HepG2 (cell line): ENCODE results near the gene GPX5. TPM values are rescaled to one million over a fixed set of nuclear protein-coding genes. Genes with fewer than 3 reads are reported as not detected.

ENCODE experiments used
- GPN1 ChIP-seq: sonication (generic); formaldehyde crosslinking; IDR thresholded peaks from 2 replicates; pipeline ENCODE4 v1.5.1; 2020; ENCODE audit warnings: missing genetic modification reagents, borderline replicate concordance
- MBD4 ChIP-seq: IDR thresholded peaks from 2 replicates; pipeline ENCODE4 v1.6.1; 2012; ENCODE audit warnings: low read length, inconsistent platforms, borderline replicate concordance
- MED13 ChIP-seq: sonication (generic); formaldehyde crosslinking; IDR thresholded peaks from 2 replicates; pipeline ENCODE4 v1.5.0; 2020; ENCODE audit warnings: missing genetic modification reagents
- NRL ChIP-seq: sonication (generic); formaldehyde crosslinking; IDR thresholded peaks from 2 replicates; pipeline ENCODE4 v1.5.0; 2020; ENCODE audit warnings: missing genetic modification reagents, mild to moderate bottlenecking, moderate library complexity, borderline replicate concordance
- RARA ChIP-seq: IDR thresholded peaks from 2 replicates; pipeline ENCODE4 v1.6.1; 2016; ENCODE audit warnings: missing genetic modification reagents, missing compliant biosample characterization
- RBAK ChIP-seq: sonication (generic); formaldehyde crosslinking; IDR thresholded peaks from 2 replicates; pipeline ENCODE4 v1.5.1; 2020; ENCODE audit warnings: mild to moderate bottlenecking, missing genetic modification reagents
- RBFOX2 ChIP-seq: fragments of 200-400 bp; formaldehyde crosslinking; IDR thresholded peaks from 2 replicates; pipeline ENCODE4 v1.6.1; 2017; ENCODE audit warnings: low read depth, mild to moderate bottlenecking, low read length
- SALL2 ChIP-seq: sonication (generic); formaldehyde crosslinking; IDR thresholded peaks from 2 replicates; pipeline ENCODE4 v1.8.1; 2023; ENCODE audit warnings: mild to moderate bottlenecking, missing genetic modification reagents, inconsistent platforms
- SMAD9 ChIP-seq: sonication (generic); formaldehyde crosslinking; IDR thresholded peaks from 2 replicates; pipeline ENCODE4 v1.5.1; 2020; ENCODE audit warnings: mild to moderate bottlenecking, missing genetic modification reagents
- SMYD3 ChIP-seq: sonication (generic); formaldehyde crosslinking; IDR thresholded peaks from 2 replicates; pipeline ENCODE4 v1.8.1; 2023; ENCODE audit warnings: mild to moderate bottlenecking, missing genetic modification reagents
- TCF12 ChIP-seq, 2 experiments: fragments of 450-650 bp in 1 of 2; sonication (generic) in 1 of 2; formaldehyde crosslinking in 1 of 2; IDR thresholded peaks; 2 replicates each; pipeline versions ENCODE4 v1.6.1 to v1.8.0; 2017 to 2022; ENCODE audit warnings: antibody characterized with exemption in 1 of 2, mild to moderate bottlenecking in 1 of 2, missing genetic modification reagents in 1 of 2, moderate library complexity in 1 of 2
- ZBTB3 ChIP-seq: sonication (generic); formaldehyde crosslinking; IDR thresholded peaks from 2 replicates; pipeline ENCODE4 v1.4.0; 2020; ENCODE audit warnings: low read depth, mild to moderate bottlenecking, moderate library complexity, missing genetic modification reagents, borderline replicate concordance
- ZFP82 ChIP-seq: sonication (generic); formaldehyde crosslinking; IDR thresholded peaks from 2 replicates; pipeline ENCODE4 v1.5.1; 2020; ENCODE audit warnings: mild to moderate bottlenecking, missing genetic modification reagents, borderline replicate concordance
- ZFY ChIP-seq: sonication (generic); formaldehyde crosslinking; IDR thresholded peaks from 2 replicates; pipeline ENCODE4 v1.4.0; 2020; ENCODE audit warnings: missing genetic modification reagents
- ZNF12 ChIP-seq: sonication (generic); formaldehyde crosslinking; IDR thresholded peaks from 2 replicates; pipeline ENCODE4 v1.5.0; 2020; ENCODE audit warnings: missing genetic modification reagents
- ZNF138 ChIP-seq: sonication (generic); formaldehyde crosslinking; IDR thresholded peaks from 2 replicates; pipeline ENCODE4 v1.5.0; 2020; ENCODE audit warnings: mild to moderate bottlenecking, low read depth, missing genetic modification reagents
- ZNF451 ChIP-seq: sonication (generic); formaldehyde crosslinking; IDR thresholded peaks from 2 replicates; pipeline ENCODE4 v1.5.0; 2020; ENCODE audit warnings: mild to moderate bottlenecking, missing genetic modification reagents
- ZNF710 ChIP-seq: sonication (generic); formaldehyde crosslinking; IDR thresholded peaks from 2 replicates; pipeline ENCODE4 v1.5.0; 2020; ENCODE audit warnings: mild to moderate bottlenecking, missing genetic modification reagents, borderline replicate concordance
- ZNF816 ChIP-seq: sonication (generic); formaldehyde crosslinking; IDR thresholded peaks from 2 replicates; pipeline ENCODE4 v1.8.0; 2022; ENCODE audit warnings: missing genetic modification reagents, mild to moderate bottlenecking, borderline replicate concordance
- polyA plus RNA-seq, 8 experiments: library from polyadenylated mRNA; depleted of rRNA in 3 of 8; stranded (reverse) in 7 of 8; unstranded in 1 of 8; fragments of >200 nt; fragmentation: Illumina TruSeq in 4 of 8; extraction: Trizol in 4 of 8; gene quantifications; 2 replicates each; pipeline versions ENCODE4 v1.2.1 to v1.2.3, GENCODE V29; 2011 to 2016; ENCODE audit warnings: low read depth in 4 of 8, missing spikeins in 1 of 8, mixed read lengths in 1 of 8; ENCODE audit not compliant: insufficient read depth in 1 of 8
- total RNA-seq, 5 experiments: library from RNA; depleted of rRNA; stranded (reverse); fragments of >200 nt; fragmentation: Illumina TruSeq; extraction: Trizol; gene quantifications; 2 replicates each; pipeline ENCODE4 v1.2.3, GENCODE V29; 2016; ENCODE audit warnings: low read depth in 1 of 5
- TF ChIP-seq, protein P1 (sequence below): sonication (generic); formaldehyde crosslinking; IDR thresholded peaks from 2 replicates; pipeline ENCODE4 v1.4.0; 2020; ENCODE audit warnings: mild to moderate bottlenecking, missing genetic modification reagents
- TF ChIP-seq, protein P2 (sequence below): sonication (generic); formaldehyde crosslinking; IDR thresholded peaks from 2 replicates; pipeline ENCODE4 v1.4.0; 2020; ENCODE audit warnings: missing genetic modification reagents, borderline replicate concordance
- TF ChIP-seq, protein P3 (sequence below): sonication (generic); formaldehyde crosslinking; IDR thresholded peaks from 2 replicates; pipeline ENCODE4 v1.8.0; 2022; ENCODE audit warnings: mild to moderate bottlenecking, missing genetic modification reagents, moderate library complexity

The GPX5 gene
- total and polyA plus RNA-seq, 2 of the 13 experiments (the other 11 are each of a cell fraction or from before 2014, with no cell fraction given): not detected

DNA sequence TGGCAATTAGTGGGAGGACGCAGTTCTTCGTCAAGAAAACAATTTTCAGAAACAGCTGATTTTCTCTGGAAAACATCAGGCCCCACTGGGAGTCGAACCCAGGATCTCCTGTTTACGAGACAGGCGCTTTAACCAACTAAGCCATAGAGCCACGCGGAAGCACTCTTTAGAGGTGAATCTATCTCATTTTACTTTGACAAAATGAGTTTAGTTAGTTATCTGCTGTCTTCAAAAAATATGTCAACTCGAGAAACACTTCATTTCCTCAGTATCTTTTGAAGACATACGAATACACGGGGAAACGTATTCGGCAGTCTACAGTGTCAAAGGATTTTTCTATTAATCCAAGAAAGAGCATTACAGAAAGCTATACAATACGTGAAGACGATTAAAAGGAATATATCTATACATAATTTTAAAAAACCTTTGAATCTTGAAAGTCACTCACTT, 36.7 kb upstream of the GPX5 start (continued):
- TF ChIP-seq, protein P1, sequence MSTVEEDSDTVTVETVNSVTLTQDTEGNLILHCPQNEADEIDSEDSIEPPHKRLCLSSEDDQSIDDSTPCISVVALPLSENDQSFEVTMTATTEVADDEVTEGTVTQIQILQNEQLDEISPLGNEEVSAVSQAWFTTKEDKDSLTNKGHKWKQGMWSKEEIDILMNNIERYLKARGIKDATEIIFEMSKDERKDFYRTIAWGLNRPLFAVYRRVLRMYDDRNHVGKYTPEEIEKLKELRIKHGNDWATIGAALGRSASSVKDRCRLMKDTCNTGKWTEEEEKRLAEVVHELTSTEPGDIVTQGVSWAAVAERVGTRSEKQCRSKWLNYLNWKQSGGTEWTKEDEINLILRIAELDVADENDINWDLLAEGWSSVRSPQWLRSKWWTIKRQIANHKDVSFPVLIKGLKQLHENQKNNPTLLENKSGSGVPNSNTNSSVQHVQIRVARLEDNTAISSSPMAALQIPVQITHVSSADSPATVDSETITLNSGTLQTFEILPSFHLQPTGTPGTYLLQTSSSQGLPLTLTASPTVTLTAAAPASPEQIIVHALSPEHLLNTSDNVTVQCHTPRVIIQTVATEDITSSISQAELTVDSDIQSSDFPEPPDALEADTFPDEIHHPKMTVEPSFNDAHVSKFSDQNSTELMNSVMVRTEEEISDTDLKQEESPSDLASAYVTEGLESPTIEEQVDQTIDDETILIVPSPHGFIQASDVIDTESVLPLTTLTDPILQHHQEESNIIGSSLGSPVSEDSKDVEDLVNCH (CRISPR knock-in tag): no peak
- TF ChIP-seq SALL2 (CRISPR knock-in tag) (no peak), ZFP82 (CRISPR knock-in tag) (no peak), ZNF710 (CRISPR knock-in tag) (no peak), ZNF138 (no peak), ZNF816 (CRISPR knock-in tag) (no peak), ZFY (0 out of 2 replicates have a peak, but pooled peaks have one; percentile 27), RARA (CRISPR knock-in tag) (0 out of 2 replicates have a peak, but pooled peaks have one; percentile 14), TCF12 (IDR thresholded peaks at IDR 0.05) (no peak), TCF12 (CRISPR knock-in tag; IDR thresholded peaks at IDR 0.05) (no peak), GPN1 (CRISPR knock-in tag) (no peak), NRL (no peak), RBAK (no peak), RBFOX2 (no peak), MED13 (CRISPR knock-in tag) (no peak), SMYD3 (CRISPR knock-in tag) (no peak), SMAD9 (CRISPR knock-in tag) (no peak), MBD4 (no peak), ZNF451 (no peak), ZBTB3 (no peak), ZNF12 (CRISPR knock-in tag) (no peak)
- TF ChIP-seq, protein P2, sequence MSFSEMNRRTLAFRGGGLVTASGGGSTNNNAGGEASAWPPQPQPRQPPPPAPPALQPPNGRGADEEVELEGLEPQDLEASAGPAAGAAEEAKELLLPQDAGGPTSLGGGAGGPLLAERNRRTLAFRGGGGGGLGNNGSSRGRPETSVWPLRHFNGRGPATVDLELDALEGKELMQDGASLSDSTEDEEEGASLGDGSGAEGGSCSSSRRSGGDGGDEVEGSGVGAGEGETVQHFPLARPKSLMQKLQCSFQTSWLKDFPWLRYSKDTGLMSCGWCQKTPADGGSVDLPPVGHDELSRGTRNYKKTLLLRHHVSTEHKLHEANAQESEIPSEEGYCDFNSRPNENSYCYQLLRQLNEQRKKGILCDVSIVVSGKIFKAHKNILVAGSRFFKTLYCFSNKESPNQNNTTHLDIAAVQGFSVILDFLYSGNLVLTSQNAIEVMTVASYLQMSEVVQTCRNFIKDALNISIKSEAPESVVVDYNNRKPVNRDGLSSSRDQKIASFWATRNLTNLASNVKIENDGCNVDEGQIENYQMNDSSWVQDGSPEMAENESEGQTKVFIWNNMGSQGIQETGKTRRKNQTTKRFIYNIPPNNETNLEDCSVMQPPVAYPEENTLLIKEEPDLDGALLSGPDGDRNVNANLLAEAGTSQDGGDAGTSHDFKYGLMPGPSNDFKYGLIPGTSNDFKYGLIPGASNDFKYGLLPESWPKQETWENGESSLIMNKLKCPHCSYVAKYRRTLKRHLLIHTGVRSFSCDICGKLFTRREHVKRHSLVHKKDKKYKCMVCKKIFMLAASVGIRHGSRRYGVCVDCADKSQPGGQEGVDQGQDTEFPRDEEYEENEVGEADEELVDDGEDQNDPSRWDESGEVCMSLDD: no peak
- TF ChIP-seq, protein P3, sequence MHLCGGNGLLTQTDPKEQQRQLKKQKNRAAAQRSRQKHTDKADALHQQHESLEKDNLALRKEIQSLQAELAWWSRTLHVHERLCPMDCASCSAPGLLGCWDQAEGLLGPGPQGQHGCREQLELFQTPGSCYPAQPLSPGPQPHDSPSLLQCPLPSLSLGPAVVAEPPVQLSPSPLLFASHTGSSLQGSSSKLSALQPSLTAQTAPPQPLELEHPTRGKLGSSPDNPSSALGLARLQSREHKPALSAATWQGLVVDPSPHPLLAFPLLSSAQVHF (CRISPR knock-in tag): no peak
